Ectodermal cell (in vitro differentiated cells): ENCODE measurements around the gene NIPSNAP2.
"Not testable (repeated sequence)": the region's sequence is repeated elsewhere in the genome, so short reads cannot be mapped to it uniquely, and the experiment has no call there.

Experiments used
- H3K27ac ChIP-seq: 2 replicates; pipeline ENCODE4 v1.7.0; 2013; ENCODE audit warnings: mild to moderate bottlenecking, low read depth, low read length; ENCODE audit not compliant: insufficient read depth, poor library complexity, severe bottlenecking
- H3K27me3 ChIP-seq: 2 replicates; pipeline ENCODE4 v1.7.0; 2013; ENCODE audit warnings: mild to moderate bottlenecking, low read length; ENCODE audit not compliant: insufficient read depth, control insufficient read depth, poor library complexity, severe bottlenecking
- H3K36me3 ChIP-seq: one replicate; pipeline ENCODE4 v1.7.0; 2013; ENCODE audit warnings: low read length; ENCODE audit not compliant: control insufficient read depth, insufficient read depth
- H3K4me1 ChIP-seq: one replicate; pipeline ENCODE4 v1.7.0; 2013; ENCODE audit warnings: low read length; ENCODE audit not compliant: control insufficient read depth, insufficient read depth
- H3K4me3 ChIP-seq: 2 replicates; pipeline ENCODE4 v1.7.0; 2013; ENCODE audit warnings: low read depth, low read length, control low read depth; ENCODE audit not compliant: insufficient read depth
- H3K9me3 ChIP-seq: 2 replicates; pipeline ENCODE4 v1.7.0; 2013; ENCODE audit warnings: mild to moderate bottlenecking, low read length, moderate library complexity; ENCODE audit not compliant: control insufficient read depth
- WGBS, 2 experiments: methylation state at CpG; one replicate each; pipeline ENCODE4 v1.1.7; 2013; ENCODE audit warnings: missing lambda C conversion rate in 2 of 2; 5-methylcytosine and 5-hydroxymethylcytosine counted together

Gene NIPSNAP2

GRCh38 chr7:56045758-56046157 lies 81.4 kb downstream of the NIPSNAP2 start:
- not testable (repeated sequence) for H3K4me3 ChIP-seq, H3K36me3 ChIP-seq, H3K9me3 ChIP-seq, H3K27me3 ChIP-seq, H3K27ac ChIP-seq, H3K4me1 ChIP-seq
- WGBS, 2 experiments = 95 to 97% methylated on average over 1 to 2 of the region's 2 CpGs

- 88 to 89% methylated on average over 5 of the region's 5 CpGs for WGBS, 2 experiments
- no peak overlapping the region for H3K27ac ChIP-seq
- H3K4me1 ChIP-seq = no peaks in the 10 kb centered on the region
- H3K36me3 ChIP-seq = peaks cover 4% of the 10 kb centered on the region
- H3K27me3 ChIP-seq = no peaks in the 10 kb centered on the region
- no peaks in the 10 kb centered on the region for H3K9me3 ChIP-seq
- no peak overlapping the region for H3K4me3 ChIP-seq
Observed at GRCh38 chr7:56046721-56047445, 82.5 kb downstream of the NIPSNAP2 start.

DNA sequence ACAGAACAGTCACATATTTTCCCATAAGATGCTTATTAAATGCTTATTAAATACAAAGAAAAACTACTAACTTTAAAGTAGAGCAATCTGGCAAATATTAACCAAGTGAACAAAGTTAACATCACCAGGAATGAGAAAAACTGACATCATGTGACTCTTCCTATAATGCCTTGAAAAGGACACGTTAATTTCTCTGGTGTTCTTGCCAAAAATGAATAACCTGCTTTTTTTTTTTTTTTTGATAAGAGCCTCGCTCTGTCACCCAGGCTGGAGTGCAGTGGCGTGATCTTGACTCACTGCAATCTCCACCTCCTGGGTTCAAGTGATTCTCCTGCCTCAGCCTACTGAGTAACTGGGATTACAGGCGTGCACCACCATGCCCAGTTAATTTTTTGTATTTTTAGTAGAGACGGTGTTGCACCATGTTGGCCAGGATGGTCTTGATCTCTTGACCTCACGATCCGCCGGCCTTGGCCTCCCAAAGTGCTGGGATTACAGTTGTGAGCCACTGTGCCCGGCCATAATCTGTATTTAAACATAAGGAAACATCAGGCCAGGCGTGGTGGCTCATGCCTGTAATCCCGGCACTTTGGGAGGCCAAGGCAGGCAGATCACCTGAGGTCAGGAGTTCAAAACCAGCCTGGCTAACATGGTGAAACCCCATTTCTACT lies 83.2 kb downstream of the NIPSNAP2 start:
- not testable (repeated sequence) for H3K4me1 ChIP-seq, H3K4me3 ChIP-seq, H3K36me3 ChIP-seq, H3K27ac ChIP-seq, H3K27me3 ChIP-seq, H3K9me3 ChIP-seq
- 89 to 93% methylated on average over 11 of the region's 11 CpGs for WGBS, 2 experiments

DNA sequence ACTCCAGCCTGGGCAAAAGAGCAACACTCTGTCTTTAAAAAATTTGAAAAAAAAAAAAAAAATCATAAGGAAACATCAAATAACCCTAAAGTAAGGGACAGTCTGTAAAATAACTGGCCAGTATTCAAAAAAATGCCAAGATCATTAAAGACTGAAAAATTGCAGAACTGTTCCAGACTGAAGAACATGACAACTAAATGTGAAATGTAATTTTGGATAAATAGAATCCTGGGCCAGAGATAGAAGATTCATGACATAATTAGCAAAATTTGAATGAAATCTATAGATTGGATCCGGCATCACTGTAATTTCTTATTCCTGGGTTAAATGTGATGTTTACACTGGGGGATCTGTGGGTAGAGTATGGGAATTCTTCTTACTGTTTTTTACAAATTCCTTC lies 83.9 kb downstream of the NIPSNAP2 start:
- Histone ChIP-seq H3K4me1 (no peaks in the 10 kb centered on the region), H3K9me3 (no peaks in the 10 kb centered on the region), H3K27ac (no peak overlapping the region)

DNA sequence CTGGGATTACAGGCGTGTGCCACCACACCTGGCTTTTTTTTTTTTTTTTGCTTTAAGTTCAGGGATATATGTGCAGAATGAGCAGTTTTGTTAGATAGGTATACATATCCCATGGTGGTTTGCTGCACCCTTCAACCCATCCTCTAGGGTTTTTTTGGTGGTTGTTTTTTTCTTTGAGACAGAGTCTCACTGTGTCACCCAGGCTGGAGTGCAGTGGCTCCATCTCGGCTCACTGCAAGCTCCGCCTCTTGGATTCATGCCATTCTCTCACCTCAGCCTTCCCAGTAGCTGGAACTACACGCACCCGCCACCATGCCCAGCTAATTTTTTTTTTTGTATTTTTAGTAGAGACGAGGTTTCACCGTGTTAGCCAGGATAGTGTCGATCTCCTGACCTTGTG lies 84.4 kb downstream of the NIPSNAP2 start:
- H3K4me3 ChIP-seq, H3K27ac ChIP-seq, H3K4me1 ChIP-seq, H3K9me3 ChIP-seq, H3K27me3 ChIP-seq: not testable (repeated sequence)
- 76 to 86% methylated on average over 8 of the region's 8 CpGs for WGBS, 2 experiments
- H3K36me3 ChIP-seq = peaks cover 11% of the 10 kb centered on the region

More for the DNA sequence above, 83.9 kb downstream of the NIPSNAP2 start:
- Histone ChIP-seq H3K4me3 (no peak overlapping the region), H3K36me3 (peaks cover 6% of the 10 kb centered on the region), H3K27me3 (no peaks in the 10 kb centered on the region)
- 94 to 100% methylated on average over 1 of the region's 1 CpG for WGBS, 2 experiments
